GM23338 (cell line): ENCODE results near the gene OR1B1. TPM values are rescaled to one million over a fixed set of nuclear protein-coding genes. Genes with fewer than 3 reads are reported as not detected.

Experiments used
- ATAC-seq: fragments of 200-7000 bp; cut with Tn5 transposase; 3 replicates; pipeline ENCODE4 v1.9.1; 2020
- DNase-seq: peaks from one replicate; pipeline ENCODE4 v3.0.0-alpha.2; 2015; ENCODE audit warnings: low spot score
- H2AFZ ChIP-seq: fragments of 200-600 bp; sonication (generic); 2 replicates; pipeline ENCODE4 v1.8.0; 2016; ENCODE audit warnings: antibody characterized with exemption, mild to moderate bottlenecking, moderate library complexity
- H3F3A ChIP-seq: fragments of 200-600 bp; sonication (generic); replicated peaks from 2 replicates; pipeline ENCODE4 v1.8.0; 2017; ENCODE audit warnings: antibody characterized with exemption, mixed run types, low read depth
- H3K27ac ChIP-seq: fragments of 200-600 bp; sonication (generic); 2 replicates; pipeline ENCODE4 v1.6.1; 2016; ENCODE audit warnings: low read depth
- H3K27me3 ChIP-seq: fragments of 200-600 bp; sonication (generic); 2 replicates; pipeline ENCODE4 v1.8.0; 2016; ENCODE audit warnings: mild to moderate bottlenecking, mixed run types, moderate library complexity; ENCODE audit not compliant: insufficient read depth
- H3K36me3 ChIP-seq: fragments of 200-600 bp; sonication (generic); 2 replicates; pipeline ENCODE4 v1.8.0; 2016; ENCODE audit warnings: mild to moderate bottlenecking; ENCODE audit not compliant: insufficient read depth
- H3K4me1 ChIP-seq: fragments of 200-600 bp; sonication (generic); 2 replicates; pipeline ENCODE4 v1.8.0; 2016; ENCODE audit warnings: mild to moderate bottlenecking, moderate library complexity; ENCODE audit not compliant: insufficient read depth
- H3K4me2 ChIP-seq: fragments of 200-600 bp; sonication (generic); 2 replicates; pipeline ENCODE4 v1.7.1; 2017; ENCODE audit warnings: mixed run types
- H3K4me3 ChIP-seq: fragments of 200-600 bp; sonication (generic); 2 replicates; pipeline ENCODE4 v1.6.1; 2016; ENCODE audit warnings: mixed run types
- H3K79me2 ChIP-seq: fragments of 200-600 bp; sonication (generic); replicated peaks from 2 replicates; pipeline ENCODE4 v1.8.0; 2017; ENCODE audit warnings: mild to moderate bottlenecking; ENCODE audit not compliant: insufficient read depth
- H3K9me2 ChIP-seq: fragments of 200-600 bp; sonication (generic); 2 replicates; pipeline ENCODE4 v1.8.0; 2017; ENCODE audit not compliant: insufficient read depth
- H4K20me1 ChIP-seq: fragments of 200-600 bp; sonication (generic); replicated peaks from 2 replicates; pipeline ENCODE4 v1.8.0; 2017; ENCODE audit warnings: mild to moderate bottlenecking; ENCODE audit not compliant: insufficient read depth
- H3K27ac Mint-ChIP-seq: 2 replicates; pipeline ENCODE4 v1.8.0; 2020; ENCODE audit warnings: inconsistent platforms, mild to moderate bottlenecking, moderate library complexity, mixed read lengths
- H3K27me3 Mint-ChIP-seq: 3 replicates; pipeline ENCODE4 v1.8.0; 2022; ENCODE audit warnings: low read depth, mild to moderate bottlenecking, moderate library complexity, mixed read lengths, inconsistent platforms; ENCODE audit not compliant: insufficient read depth, poor library complexity
- H3K36me3 Mint-ChIP-seq: 3 replicates; pipeline ENCODE4 v1.8.0; 2021; ENCODE audit warnings: low read depth, mild to moderate bottlenecking, inconsistent platforms, moderate library complexity, mixed read lengths
- H3K4me1 Mint-ChIP-seq: 3 replicates; pipeline ENCODE4 v1.8.0; 2020; ENCODE audit warnings: mild to moderate bottlenecking, inconsistent platforms, mixed read lengths
- H3K4me3 Mint-ChIP-seq: 3 replicates; pipeline ENCODE4 v1.8.0; 2021; ENCODE audit warnings: moderate library complexity, mild to moderate bottlenecking, inconsistent platforms, mixed read lengths
- H3K9me3 Mint-ChIP-seq: 3 replicates; pipeline ENCODE4 v1.8.0; 2020; ENCODE audit warnings: moderate library complexity, mild to moderate bottlenecking, inconsistent platforms, mixed read lengths
- CREB1 ChIP-seq: fragments of 250-450 bp; sonication (Bioruptor Pico); IDR thresholded peaks from 2 replicates; pipeline ENCODE4 v1.5.0; 2020; ENCODE audit warnings: low read depth, mild to moderate bottlenecking, moderate library complexity
- EZH2 ChIP-seq: fragments of 200-600 bp; sonication (generic); IDR thresholded peaks from one replicate; pipeline ENCODE4 v1.8.0; 2017; ENCODE audit warnings: antibody characterized with exemption, mild to moderate bottlenecking, low read depth; ENCODE audit not compliant: unreplicated experiment
- EZH2phosphoT487 ChIP-seq: fragments of 200-600 bp; sonication (generic); IDR thresholded peaks from one replicate; pipeline ENCODE4 v1.8.1; 2018; ENCODE audit warnings: antibody characterized with exemption; ENCODE audit not compliant: unreplicated experiment
- JUNB ChIP-seq: IDR thresholded peaks from one replicate; pipeline ENCODE4 v1.6.1; 2016; ENCODE audit warnings: antibody characterized with exemption; ENCODE audit not compliant: unreplicated experiment
- NANOG ChIP-seq: IDR thresholded peaks from 2 replicates; pipeline ENCODE4 v1.6.1; 2016; ENCODE audit warnings: antibody characterized with exemption, borderline replicate concordance
- POLR2AphosphoS5 ChIP-seq: IDR thresholded peaks from 2 replicates; pipeline ENCODE4 v1.6.1; 2016; ENCODE audit warnings: antibody characterized with exemption, low read depth
- STAT1 ChIP-seq: IDR thresholded peaks from one replicate; pipeline ENCODE4 v1.6.1; 2016; ENCODE audit warnings: antibody characterized with exemption; ENCODE audit not compliant: unreplicated experiment
- ZNF114 ChIP-seq: fragments of 250-450 bp; sonication (Bioruptor Pico); IDR thresholded peaks from 2 replicates; pipeline ENCODE4 v1.5.0; 2020; ENCODE audit warnings: mild to moderate bottlenecking, moderate library complexity
- ZNF331 ChIP-seq: fragments of 250-450 bp; sonication (Bioruptor Pico); IDR thresholded peaks from 2 replicates; pipeline ENCODE4 v1.5.0; 2020; ENCODE audit warnings: low read depth, mild to moderate bottlenecking, moderate library complexity
- polyA plus RNA-seq: library from polyadenylated mRNA; unstranded; fragments of >200 nt; fragmentation: Nextera tagmentation; extraction: Ambion mirVana; gene quantifications from 2 replicates; pipeline ENCODE4 v1.2.1, GENCODE V29; 2016
- total RNA-seq: library from RNA; depleted of rRNA; stranded (reverse); fragments of >200 nt; shearing (Covaris generic); gene quantifications from 2 replicates; pipeline ENCODE4 v1.2.3, GENCODE V29; 2014
- TF ChIP-seq, protein P1 (sequence below): IDR thresholded peaks from one replicate; pipeline ENCODE4 v1.6.1; 2018; ENCODE audit warnings: antibody characterized with exemption; ENCODE audit not compliant: unreplicated experiment
- TF ChIP-seq, protein P2 (sequence below), 2 experiments: fragments of 200-600 bp in 1 of 2; sonication (generic) in 1 of 2; conservative IDR thresholded peaks; 2 replicates each; pipeline versions ENCODE4 v1.5.1 to v1.6.1; 2016 to 2017; ENCODE audit warnings: antibody characterized with exemption in 2 of 2, low read depth in 2 of 2, mild to moderate bottlenecking in 2 of 2, moderate library complexity in 1 of 2
- TF ChIP-seq, protein P3 (sequence below): IDR thresholded peaks from 2 replicates; pipeline ENCODE4 v1.6.1; 2016; ENCODE audit warnings: antibody characterized with exemption
- TF ChIP-seq, protein P4 (sequence below): fragments of 250-450 bp; sonication (Bioruptor Pico); IDR thresholded peaks from 2 replicates; pipeline ENCODE4 v1.5.0; 2020; ENCODE audit warnings: mild to moderate bottlenecking, moderate library complexity

Gene OR1B1
- total and polyA plus RNA-seq, 2 experiments from 2014 or later, result not detected

DNA sequence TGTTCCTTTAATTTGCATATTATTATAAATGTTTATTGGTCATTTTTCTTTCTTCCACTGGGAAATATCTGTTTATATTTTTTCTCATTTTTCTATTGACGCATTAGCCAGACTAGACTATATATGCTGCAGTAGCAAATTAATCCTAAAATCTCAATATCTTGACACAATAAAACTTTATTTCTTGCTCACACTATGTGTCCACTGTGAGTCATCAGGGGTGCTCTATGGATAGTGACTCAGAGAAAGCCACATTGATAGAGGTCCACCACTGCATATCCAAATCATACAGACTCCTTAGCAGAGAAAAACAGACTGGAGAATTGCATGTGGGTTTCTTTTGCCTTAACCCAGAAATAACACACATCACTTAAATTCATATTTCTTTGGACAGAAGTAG lies 38.3 kb upstream of the OR1B1 start:
- no peak for DNase-seq
- H3K9me2 ChIP-seq, result no peaks in the 10 kb centered on the region
- H3K4me2 ChIP-seq, result no peak overlapping the region
- Mint-ChIP-seq H3K27me3 (peaks cover 1% of the 10 kb centered on the region), H3K4me3 (no peak overlapping the region), H3K9me3 (peaks cover 57% of the 10 kb centered on the region), H3K36me3 (peaks cover under 1% of the 10 kb centered on the region; the same call in 2 of the 3 replicates), H3K27ac (no peak overlapping the region), H3K4me1 (no peaks in the 10 kb centered on the region)
- no peaks in the 10 kb centered on the region for H3K4me1 ChIP-seq
- no peaks in the 10 kb centered on the region for H4K20me1 ChIP-seq
- H3K36me3 ChIP-seq, result no peaks in the 10 kb centered on the region
- H3K27me3 ChIP-seq, result no peaks in the 10 kb centered on the region
- H2AFZ ChIP-seq, result no peak overlapping the region
- TF ChIP-seq, protein P1, sequence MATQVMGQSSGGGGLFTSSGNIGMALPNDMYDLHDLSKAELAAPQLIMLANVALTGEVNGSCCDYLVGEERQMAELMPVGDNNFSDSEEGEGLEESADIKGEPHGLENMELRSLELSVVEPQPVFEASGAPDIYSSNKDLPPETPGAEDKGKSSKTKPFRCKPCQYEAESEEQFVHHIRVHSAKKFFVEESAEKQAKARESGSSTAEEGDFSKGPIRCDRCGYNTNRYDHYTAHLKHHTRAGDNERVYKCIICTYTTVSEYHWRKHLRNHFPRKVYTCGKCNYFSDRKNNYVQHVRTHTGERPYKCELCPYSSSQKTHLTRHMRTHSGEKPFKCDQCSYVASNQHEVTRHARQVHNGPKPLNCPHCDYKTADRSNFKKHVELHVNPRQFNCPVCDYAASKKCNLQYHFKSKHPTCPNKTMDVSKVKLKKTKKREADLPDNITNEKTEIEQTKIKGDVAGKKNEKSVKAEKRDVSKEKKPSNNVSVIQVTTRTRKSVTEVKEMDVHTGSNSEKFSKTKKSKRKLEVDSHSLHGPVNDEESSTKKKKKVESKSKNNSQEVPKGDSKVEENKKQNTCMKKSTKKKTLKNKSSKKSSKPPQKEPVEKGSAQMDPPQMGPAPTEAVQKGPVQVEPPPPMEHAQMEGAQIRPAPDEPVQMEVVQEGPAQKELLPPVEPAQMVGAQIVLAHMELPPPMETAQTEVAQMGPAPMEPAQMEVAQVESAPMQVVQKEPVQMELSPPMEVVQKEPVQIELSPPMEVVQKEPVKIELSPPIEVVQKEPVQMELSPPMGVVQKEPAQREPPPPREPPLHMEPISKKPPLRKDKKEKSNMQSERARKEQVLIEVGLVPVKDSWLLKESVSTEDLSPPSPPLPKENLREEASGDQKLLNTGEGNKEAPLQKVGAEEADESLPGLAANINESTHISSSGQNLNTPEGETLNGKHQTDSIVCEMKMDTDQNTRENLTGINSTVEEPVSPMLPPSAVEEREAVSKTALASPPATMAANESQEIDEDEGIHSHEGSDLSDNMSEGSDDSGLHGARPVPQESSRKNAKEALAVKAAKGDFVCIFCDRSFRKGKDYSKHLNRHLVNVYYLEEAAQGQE, result no peak
- TF ChIP-seq ZNF331 (CRISPR knock-in tag), result no peak
- TF ChIP-seq, protein P2, sequence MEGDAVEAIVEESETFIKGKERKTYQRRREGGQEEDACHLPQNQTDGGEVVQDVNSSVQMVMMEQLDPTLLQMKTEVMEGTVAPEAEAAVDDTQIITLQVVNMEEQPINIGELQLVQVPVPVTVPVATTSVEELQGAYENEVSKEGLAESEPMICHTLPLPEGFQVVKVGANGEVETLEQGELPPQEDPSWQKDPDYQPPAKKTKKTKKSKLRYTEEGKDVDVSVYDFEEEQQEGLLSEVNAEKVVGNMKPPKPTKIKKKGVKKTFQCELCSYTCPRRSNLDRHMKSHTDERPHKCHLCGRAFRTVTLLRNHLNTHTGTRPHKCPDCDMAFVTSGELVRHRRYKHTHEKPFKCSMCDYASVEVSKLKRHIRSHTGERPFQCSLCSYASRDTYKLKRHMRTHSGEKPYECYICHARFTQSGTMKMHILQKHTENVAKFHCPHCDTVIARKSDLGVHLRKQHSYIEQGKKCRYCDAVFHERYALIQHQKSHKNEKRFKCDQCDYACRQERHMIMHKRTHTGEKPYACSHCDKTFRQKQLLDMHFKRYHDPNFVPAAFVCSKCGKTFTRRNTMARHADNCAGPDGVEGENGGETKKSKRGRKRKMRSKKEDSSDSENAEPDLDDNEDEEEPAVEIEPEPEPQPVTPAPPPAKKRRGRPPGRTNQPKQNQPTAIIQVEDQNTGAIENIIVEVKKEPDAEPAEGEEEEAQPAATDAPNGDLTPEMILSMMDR (conservative IDR thresholded peaks at IDR 0.05; ENCODE audit: low read depth in 2 of 2), result no peak
- TF ChIP-seq EZH2, result no peak
- TF ChIP-seq ZNF114 (CRISPR knock-in tag), result no peak
- TF ChIP-seq, protein P3, sequence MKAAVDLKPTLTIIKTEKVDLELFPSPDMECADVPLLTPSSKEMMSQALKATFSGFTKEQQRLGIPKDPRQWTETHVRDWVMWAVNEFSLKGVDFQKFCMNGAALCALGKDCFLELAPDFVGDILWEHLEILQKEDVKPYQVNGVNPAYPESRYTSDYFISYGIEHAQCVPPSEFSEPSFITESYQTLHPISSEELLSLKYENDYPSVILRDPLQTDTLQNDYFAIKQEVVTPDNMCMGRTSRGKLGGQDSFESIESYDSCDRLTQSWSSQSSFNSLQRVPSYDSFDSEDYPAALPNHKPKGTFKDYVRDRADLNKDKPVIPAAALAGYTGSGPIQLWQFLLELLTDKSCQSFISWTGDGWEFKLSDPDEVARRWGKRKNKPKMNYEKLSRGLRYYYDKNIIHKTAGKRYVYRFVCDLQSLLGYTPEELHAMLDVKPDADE, result no peak
- TF ChIP-seq CREB1 (CRISPR knock-in tag), result no peak
- no peak for TF ChIP-seq NANOG
- TF ChIP-seq EZH2phosphoT487, result no peak
- no peak for TF ChIP-seq STAT1
- no peak for TF ChIP-seq JUNB
- TF ChIP-seq, protein P4, sequence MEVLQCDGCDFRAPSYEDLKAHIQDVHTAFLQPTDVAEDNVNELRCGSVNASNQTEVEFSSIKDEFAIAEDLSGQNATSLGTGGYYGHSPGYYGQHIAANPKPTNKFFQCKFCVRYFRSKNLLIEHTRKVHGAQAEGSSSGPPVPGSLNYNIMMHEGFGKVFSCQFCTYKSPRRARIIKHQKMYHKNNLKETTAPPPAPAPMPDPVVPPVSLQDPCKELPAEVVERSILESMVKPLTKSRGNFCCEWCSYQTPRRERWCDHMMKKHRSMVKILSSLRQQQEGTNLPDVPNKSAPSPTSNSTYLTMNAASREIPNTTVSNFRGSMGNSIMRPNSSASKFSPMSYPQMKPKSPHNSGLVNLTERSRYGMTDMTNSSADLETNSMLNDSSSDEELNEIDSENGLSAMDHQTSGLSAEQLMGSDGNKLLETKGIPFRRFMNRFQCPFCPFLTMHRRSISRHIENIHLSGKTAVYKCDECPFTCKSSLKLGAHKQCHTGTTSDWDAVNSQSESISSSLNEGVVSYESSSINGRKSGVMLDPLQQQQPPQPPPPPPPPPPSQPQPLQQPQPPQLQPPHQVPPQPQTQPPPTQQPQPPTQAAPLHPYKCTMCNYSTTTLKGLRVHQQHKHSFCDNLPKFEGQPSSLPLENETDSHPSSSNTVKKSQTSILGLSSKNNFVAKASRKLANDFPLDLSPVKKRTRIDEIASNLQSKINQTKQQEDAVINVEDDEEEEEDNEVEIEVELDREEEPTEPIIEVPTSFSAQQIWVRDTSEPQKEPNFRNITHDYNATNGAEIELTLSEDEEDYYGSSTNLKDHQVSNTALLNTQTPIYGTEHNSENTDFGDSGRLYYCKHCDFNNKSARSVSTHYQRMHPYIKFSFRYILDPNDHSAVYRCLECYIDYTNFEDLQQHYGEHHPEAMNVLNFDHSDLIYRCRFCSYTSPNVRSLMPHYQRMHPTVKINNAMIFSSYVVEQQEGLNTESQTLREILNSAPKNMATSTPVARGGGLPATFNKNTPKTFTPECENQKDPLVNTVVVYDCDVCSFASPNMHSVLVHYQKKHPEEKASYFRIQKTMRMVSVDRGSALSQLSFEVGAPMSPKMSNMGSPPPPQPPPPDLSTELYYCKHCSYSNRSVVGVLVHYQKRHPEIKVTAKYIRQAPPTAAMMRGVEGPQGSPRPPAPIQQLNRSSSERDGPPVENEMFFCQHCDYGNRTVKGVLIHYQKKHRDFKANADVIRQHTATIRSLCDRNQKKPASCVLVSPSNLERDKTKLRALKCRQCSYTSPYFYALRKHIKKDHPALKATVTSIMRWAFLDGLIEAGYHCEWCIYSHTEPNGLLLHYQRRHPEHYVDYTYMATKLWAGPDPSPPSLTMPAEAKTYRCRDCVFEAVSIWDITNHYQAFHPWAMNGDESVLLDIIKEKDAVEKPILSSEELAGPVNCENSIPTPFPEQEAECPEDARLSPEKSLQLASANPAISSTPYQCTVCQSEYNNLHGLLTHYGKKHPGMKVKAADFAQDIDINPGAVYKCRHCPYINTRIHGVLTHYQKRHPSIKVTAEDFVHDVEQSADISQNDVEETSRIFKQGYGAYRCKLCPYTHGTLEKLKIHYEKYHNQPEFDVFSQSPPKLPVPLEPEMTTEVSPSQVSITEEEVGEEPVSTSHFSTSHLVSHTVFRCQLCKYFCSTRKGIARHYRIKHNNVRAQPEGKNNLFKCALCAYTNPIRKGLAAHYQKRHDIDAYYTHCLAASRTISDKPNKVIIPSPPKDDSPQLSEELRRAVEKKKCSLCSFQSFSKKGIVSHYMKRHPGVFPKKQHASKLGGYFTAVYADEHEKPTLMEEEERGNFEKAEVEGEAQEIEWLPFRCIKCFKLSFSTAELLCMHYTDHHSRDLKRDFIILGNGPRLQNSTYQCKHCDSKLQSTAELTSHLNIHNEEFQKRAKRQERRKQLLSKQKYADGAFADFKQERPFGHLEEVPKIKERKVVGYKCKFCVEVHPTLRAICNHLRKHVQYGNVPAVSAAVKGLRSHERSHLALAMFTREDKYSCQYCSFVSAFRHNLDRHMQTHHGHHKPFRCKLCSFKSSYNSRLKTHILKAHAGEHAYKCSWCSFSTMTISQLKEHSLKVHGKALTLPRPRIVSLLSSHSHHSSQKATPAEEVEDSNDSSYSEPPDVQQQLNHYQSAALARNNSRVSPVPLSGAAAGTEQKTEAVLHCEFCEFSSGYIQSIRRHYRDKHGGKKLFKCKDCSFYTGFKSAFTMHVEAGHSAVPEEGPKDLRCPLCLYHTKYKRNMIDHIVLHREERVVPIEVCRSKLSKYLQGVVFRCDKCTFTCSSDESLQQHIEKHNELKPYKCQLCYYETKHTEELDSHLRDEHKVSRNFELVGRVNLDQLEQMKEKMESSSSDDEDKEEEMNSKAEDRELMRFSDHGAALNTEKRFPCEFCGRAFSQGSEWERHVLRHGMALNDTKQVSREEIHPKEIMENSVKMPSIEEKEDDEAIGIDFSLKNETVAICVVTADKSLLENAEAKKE (CRISPR knock-in tag), result no peak
- TF ChIP-seq POLR2AphosphoS5, result no peak
- H3F3A ChIP-seq, result no peaks in the 10 kb centered on the region
- H3K27ac ChIP-seq, result no peak overlapping the region
- no peak overlapping the region for H3K4me3 ChIP-seq
- ATAC-seq, result no peak
- H3K79me2 ChIP-seq, result no peaks in the 10 kb centered on the region
